GM21381 (cell line): ENCODE data around the gene RGP1.

Source experiments
- ATAC-seq: cut with Tn5 transposase; IDR thresholded peaks from one replicate; pipeline ENCODE4 v1.9.1; 2021; ENCODE audit warnings: mild to moderate bottlenecking, moderate library complexity; ENCODE audit not compliant: unreplicated experiment

Gene RGP1

GRCh38 chr9:35743452-35743851, 5.6 kb upstream of the RGP1 start:
- ATAC-seq, result no peak

GRCh38 chr9:35743880-35744518, 5.1 kb upstream of the RGP1 start:
- no peak for ATAC-seq

- ATAC-seq, result no peak
Observed at GRCh38 chr9:35745569-35745968, 3.5 kb upstream of the RGP1 start.

- ATAC-seq, result no peak
Observed at GRCh38 chr9:35746583-35746982, 2.5 kb upstream of the RGP1 start.

- no peak for ATAC-seq
Observed at GRCh38 chr9:35748242-35748857, 737 bp upstream of the RGP1 start.

- peak; percentile 33 for ATAC-seq
Observed at GRCh38 chr9:35749515-35750255, 598 bp downstream of the RGP1 start.

- no peak for ATAC-seq
Observed at GRCh38 chr9:35750256-35750531, 1.1 kb downstream of the RGP1 start.

GRCh38 chr9:35753466-35753865, 4.4 kb downstream of the RGP1 start:
- no peak for ATAC-seq

GRCh38 chr9:35754264-35754663, 5.2 kb downstream of the RGP1 start, which contains the start of gene MSMP:
Gene MSMP (minus strand): TSS chr9:35754276. CDS start chr9:35754129, 147 bp downstream.
- ATAC-seq, result no peak

GRCh38 chr9:35755071-35755470, 6.0 kb downstream of the RGP1 start:
- no peak for ATAC-seq

GRCh38 chr9:35756275-35757225, 7.5 kb downstream of the RGP1 start:
- ATAC-seq, result peak; percentile 48

- peak; percentile 36 for ATAC-seq
Observed at GRCh38 chr9:35757226-35757891, 8.3 kb downstream of the RGP1 start.

GRCh38 chr9:35757892-35758275, 8.8 kb downstream of the RGP1 start:
- no peak for ATAC-seq

- no peak for ATAC-seq
Observed at GRCh38 chr9:35758475-35759050, 9.5 kb downstream of the RGP1 start.

GRCh38 chr9:35759795-35760194, 10.7 kb downstream of the RGP1 start:
- no peak for ATAC-seq

- ATAC-seq, result no peak
Observed at GRCh38 chr9:35760651-35761050, 11.6 kb downstream of the RGP1 start.

GRCh38 chr9:35763181-35763580, 14.1 kb downstream of the RGP1 start:
- ATAC-seq, result no peak

- ATAC-seq, result no peak
Observed at GRCh38 chr9:35763803-35764202, 14.7 kb downstream of the RGP1 start.

- ATAC-seq, result no peak
Observed at GRCh38 chr9:35766997-35767396, 17.9 kb downstream of the RGP1 start.

- no peak for ATAC-seq
Observed at GRCh38 chr9:35767458-35767857, 18.4 kb downstream of the RGP1 start.
